GM18526 (cell line): ENCODE data around the gene MYOD1.

Experiments
- POLR2A ChIP-seq: IDR thresholded peaks from 3 replicates; pipeline ENCODE4 v1.6.1; 2011; ENCODE audit not compliant: insufficient read length; ENCODE audit errors: extremely low read depth

The MYOD1 gene

DNA sequence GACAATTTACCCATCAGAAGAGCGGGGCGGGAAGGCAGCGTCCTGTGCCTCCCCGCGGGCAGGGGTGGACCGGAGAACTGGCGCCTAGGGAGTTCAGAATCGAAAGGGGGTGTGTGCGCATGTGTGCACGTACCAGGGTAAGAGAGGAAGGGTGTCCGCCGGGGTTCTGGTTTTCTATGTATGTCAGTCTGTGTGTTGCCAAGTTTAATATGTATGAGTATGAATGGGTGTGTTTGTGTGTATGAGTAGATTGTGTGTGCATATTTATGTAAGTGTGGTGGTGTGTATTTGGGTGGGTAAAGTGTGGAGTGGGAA is 17.2 kb downstream of the MYOD1 start:
- no peak for TF ChIP-seq POLR2A

DNA sequence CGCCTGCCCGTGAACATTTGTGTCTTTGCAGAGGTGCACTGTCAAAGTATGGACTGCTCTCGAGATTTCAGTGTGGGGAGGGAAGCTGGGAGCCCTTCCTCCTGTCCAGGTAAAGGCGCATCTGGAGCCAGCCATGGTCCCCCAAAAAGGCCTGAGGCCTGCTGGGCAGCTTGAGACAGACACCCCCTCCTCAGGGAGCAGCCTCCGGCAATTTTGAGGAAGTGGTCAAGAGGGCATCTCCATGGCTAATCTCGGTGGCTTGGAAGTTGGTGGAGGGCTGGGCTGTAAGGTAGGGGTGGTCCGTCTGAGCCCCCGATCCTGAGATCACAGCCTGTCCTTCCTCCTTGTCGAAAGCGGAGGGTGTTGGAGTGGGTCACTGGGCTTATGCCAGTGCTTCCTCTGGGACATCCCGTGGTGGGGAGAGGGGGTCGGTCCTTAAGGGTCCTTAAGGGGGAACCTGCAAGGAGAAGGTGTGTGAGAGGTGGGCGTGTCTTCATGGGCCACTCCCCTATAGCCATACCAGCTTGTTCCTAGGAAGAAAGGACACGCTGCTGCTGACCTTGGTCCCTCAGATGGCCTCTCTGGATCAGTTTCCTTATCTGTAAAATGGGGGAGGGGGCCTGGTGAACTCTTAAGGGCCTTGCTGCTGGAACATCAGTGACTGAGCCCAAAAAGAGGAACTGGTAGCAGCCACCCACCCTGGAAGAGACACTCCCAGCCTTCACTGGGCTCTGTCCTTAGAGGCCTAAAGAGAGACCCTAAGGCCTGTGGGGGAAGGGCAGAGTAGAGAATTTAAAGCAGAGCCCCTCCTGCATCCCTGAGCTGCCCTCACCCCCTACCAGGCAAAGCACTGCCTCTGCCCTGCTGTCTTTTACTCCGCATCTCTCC is 17.8 kb downstream of the MYOD1 start:
- no peak for TF ChIP-seq POLR2A

DNA sequence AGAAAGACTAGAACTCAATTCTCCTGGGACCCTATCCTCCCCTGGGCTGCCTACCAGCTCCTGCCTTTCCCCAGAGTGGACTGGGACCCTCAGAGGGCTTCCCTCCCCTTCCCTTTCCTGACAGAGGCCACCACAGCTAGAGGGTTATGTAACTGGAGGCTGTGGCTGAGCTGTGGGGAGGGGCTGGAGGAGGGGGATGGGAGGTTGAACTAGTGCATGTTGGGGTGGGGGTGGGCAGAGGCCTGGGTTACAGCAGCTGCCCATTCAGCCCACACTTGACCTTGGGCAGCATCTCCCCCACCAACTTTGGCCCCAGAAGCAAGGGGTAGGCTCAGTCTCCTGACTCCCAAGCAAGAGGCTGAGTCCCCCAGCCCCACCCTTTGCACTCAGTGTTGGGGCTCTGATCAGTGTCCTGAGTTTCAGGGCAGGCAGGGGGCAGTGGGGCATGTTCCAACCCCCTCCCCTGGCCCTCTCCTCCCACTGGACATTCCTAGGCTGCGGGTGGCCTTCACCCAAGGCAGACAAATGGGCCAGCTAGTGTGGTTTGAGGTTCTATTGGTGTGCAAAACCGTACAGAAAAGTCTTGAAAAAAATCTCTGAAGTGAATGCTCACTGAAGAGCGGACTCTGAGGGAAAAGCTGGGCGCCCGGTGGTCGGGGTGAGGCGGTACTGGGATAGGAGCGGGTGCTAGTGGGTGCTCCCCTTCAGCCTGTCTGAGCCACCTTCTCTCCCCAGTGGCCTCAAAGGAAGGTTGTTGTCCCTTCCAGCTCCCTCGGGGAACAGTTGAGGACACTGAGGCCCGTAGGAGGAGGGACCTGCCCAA is 19.0 kb downstream of the MYOD1 start:
- TF ChIP-seq POLR2A: no peak

DNA sequence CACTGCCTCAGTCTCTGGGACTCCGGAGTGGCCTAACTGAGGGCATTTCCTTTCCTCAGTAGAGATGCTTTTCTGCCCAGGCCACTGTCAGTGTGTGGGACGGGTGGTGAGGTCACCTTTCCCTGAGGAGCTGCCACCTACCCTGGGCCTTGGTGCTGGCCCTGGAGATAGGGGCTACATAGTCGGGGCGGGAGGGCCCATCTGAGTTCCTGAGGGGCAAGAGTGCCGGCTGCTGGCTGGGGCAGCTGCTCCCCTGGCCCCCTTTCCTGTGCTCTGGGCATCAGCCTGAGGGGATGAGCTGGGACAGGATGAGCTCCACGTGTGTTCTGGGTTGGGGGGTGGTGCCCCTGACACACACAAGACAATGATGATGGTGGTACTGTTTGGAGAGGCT is 20.6 kb downstream of the MYOD1 start:
- TF ChIP-seq POLR2A: no peak

DNA sequence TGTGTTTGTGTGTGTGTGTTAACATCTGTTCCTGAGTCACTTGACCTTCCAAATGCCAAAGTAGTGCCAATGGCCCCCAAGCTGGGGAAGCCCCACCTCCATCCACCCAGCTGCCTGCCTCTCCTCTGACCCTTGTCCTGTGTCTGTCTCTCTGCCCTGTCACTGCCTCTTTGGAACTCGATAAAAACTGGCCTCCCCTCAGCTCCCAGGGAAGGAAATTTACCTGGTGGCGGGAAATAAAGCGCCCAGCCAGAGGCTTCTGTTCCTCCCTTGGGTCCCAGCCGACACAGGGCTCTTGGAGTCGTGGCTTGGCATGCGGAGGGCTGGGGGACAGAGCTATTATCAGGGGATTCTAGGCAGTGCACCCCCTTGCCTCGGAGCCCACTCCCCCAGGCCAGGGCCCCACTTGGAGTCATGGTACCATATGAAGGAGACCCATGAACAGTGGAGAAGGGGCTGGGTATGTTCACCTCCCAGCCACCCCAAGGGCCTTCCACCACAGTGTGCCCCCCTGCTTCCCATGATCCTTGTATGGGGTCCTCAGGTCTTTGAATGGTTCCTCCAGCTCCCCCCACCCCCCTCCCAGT is 21.4 kb downstream of the MYOD1 start:
- no peak for TF ChIP-seq POLR2A

DNA sequence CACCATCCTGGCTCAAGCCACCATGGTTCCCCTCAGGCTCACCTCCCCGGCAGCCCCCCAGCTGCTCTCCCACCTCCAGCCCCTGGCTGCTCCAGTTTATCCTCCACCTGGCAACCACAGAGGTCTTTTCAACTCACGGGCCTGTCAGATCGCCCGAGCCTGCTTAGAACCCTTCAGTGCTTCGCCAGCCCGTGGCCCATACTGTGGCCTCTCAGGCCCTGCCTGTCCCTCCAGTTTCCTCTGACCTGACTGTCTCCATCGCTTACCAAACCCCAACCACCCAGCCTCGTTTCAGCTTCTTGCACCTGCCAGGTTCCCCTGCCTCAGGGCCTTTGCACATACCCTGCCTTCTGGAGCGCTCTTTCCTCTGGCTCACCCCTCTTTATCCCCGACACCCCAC is 22.1 kb downstream of the MYOD1 start:
- no peak for TF ChIP-seq POLR2A

DNA sequence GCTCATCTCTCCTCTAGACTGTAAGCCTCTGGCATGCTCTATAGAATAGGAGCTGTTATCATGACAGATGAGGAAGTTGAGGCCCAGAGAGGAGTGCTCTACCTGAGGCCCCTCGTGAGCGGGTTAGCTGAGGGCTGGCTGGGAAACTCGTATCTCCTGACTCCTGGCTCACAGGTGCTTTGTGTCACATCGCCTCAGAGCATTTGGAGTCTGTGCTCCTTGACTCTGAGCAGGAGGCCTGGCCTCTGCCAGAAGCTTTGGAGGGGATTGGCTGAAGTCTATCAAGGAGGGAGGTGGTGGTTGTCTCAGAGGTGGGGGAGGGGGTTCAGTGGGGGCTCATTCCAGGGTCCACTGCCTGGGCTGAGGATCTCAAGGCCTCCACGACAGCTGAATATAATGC is 22.6 kb downstream of the MYOD1 start:
- no peak for TF ChIP-seq POLR2A

DNA sequence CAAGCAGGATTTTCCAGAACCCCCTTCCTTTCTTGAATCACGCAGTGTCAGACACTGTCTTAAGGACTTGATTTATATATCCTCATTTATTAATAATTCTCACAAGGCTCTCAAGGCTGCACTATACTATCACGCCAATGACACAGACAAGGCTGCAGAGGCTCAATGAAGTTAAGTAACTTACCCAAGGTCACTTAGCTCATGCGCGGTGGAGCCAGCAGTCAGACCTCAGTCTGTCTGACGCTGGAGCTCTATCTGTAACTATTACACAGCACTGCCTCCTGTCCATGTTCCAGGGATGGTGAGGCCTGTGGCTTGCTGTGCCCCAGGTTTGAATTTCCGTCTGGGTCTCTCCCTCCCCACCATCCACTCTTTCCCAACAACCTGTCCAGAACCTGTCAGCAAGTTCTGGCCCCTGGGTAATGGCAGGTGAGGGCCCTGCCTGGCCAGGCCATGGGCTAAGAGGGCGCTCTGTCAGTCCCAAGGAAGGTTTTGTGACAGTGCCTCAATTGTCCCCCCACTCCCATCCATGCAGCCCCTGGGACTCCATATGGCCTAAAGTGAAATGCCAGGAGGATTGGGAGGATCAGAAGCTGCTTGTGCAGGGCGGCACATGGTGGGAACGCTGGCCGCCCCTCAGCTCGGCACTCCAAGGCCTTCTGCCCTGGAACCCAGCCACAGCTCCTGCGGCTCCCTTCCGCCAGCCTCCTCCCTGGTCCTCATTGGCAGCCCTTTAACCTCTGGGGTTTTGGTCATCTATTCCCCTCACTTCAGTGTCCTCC is 23.8 kb downstream of the MYOD1 start:
- no peak for TF ChIP-seq POLR2A

DNA sequence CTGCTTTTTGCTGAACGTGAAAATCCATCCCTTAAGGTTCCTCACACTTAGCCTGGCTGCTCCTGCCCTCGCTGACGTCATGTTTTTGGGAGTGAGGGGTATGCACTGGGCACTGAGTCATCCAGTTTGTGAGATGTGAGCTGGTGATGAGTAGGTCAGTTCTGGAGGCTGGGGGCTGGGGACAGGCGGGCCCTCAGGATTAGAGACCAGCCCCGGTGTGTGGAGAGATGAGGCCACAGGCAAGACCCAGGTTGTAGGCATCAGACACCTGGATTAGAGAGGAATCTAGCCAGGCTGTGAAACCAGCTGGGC is 24.4 kb downstream of the MYOD1 start:
- TF ChIP-seq POLR2A: no peak

DNA sequence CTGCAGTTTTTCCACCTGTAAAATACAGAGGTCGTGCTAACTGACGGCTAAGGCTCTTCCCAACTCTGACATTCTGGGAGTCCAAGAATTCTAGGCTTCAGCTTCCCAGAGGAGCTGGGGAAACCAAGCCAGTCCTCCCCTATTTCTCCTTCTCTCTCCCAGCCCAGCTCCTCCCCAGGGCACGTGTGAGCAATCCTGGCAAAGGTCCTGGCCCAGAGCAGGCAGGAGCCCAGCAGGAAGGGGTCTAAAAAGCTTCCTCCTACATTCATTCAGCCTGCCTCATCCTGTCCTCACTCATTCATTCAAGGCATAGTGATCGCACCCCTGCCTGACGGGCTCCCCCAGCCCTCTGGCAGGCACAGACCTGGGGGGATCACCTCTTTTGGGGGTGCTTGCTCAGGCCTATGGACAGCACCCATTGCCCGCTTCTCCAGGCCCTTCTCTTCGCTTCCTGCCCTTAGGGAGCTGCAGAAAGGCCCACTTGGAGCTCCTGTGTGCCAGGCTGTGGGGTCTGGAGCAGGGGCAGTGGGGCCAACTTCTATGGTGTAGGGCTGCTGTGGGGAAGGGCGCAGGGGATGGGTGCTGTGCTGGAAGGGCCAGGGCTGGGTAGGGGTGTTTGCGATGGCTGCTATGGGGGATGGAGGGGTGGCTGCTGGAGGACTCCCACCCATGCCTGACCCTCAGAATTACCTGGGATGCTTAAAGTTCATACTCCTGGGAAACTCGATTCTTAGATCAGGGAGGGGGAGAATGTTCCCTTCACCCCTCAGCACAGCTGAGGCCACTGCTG is 25.0 kb downstream of the MYOD1 start:
- TF ChIP-seq POLR2A: no peak

DNA sequence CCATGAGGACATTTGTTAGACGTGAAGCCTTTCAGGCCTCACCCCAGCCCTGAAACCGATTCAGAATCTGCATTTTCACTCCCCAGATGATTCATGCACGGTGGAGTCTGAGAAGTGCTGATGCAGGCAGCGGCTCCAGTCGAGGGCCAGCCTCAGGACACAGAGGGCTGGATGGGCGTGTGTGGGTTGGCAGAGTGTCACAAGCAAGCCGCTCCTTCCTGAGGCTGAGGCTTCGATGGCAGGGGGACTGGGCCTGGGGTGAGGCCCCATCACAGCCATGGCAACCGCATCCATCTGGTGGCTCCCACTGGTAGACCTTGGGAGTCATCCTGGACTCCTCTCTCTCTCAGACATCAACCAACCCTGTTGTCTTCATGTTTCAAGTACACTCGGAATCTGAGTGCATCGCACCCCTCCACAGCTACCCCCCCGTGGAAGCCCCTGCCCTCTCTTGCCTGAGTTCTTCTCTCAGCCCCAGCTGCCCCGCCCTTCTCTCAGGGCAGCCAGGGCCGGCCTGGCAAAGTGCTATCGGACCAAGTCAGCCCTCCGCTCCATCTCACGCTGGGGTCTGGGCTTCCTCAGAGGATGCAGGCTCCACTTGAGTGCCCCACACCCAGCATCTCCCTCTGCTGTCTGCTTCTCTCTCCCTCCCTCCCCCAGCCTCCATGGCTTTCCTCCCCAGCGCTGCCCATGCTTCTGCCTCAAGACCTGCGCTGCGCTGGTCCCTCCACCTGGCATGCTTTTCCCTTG is 25.8 kb downstream of the MYOD1 start:
- no peak for TF ChIP-seq POLR2A

DNA sequence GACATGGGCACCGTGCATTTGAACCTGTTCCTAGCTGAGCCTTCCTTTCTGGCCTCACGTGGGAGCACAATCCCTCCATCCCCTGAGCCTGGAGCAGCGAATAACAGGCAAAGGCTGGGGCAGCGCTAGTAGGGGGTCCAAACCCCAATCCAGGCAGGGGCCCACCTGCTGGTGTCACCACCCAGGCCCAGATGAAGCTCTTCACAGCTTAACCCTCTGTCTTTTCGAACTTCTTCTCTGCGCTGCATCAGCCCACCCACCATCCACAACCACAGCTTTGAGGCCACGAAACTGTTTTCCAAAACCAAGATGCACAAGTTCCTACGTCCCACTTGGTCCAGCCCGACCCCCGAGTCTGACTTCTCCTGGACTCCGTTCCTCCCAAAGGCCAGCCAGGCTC is 26.7 kb downstream of the MYOD1 start:
- no peak for TF ChIP-seq POLR2A

DNA sequence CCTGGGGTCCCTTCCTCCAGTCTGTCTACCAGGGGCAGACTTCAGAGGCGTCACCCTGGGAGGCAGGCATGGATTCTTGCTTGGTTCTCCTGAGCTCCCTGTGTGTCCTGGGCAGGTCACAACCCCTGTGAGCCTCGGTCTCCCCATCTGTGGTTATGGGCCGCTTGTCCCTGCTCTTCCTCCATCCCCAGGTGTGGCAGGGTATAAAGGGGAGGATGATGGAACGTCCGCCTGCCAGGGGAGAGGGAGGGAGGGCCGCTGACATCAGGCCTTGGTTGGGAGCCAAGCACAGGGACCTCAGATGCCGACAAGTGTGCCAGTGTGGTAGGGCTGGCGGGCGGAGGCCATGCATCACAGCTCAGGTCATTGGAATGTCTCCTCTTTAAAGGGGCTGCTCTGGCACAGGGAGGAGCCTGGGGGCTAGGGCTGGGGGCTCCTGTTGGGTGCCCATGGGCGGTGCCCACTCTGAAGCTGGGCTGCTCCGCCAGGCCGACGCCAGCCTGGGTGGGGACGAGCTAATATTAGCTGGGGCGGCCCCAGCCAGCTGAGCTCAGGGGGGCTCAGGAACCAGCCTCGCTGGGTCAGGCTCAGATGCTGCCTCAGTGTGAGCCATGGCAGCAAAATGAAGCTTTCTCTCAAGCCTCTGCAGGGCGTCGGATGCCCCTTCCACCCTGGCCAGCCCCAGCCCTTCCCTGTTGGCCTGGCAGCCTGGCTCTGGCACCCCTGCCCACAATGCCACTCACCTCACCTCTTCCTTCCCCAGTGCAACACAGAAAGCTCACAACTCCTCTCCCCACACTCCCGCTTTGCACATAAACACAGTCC is 28.0 kb downstream of the MYOD1 start:
- TF ChIP-seq POLR2A: no peak

DNA sequence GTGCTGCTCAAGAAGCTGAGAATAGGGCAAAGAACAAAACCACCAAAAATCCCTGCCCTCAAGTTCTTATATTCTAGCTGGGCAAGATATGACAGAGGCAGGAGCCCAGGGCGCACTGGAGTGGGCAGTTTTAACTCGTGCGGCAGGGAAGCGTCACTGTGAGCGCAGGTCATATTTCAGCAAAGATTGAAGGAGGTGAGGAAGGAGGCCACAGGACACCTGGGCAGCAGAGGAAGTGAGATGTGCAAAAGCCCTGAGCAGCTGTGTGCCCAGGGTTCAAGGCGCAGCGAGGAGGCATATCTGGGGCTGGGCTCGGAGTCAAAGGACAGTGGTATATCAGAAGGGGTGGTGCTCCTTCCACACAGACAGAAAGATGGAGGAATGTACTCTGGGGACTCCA is 28.7 kb downstream of the MYOD1 start:
- TF ChIP-seq POLR2A: no peak
